ENCODE results near the gene PLB1. TPM values are rescaled to one million over a fixed set of nuclear protein-coding genes. Genes with fewer than 3 reads are reported as not detected.

The PLB1 gene
- total and polyA plus RNA-seq, 2 experiments from 2014 or later = 0.11 to 0.44 TPM

GRCh38 chr2:28543316-28544035 lies 47.6 kb downstream of the PLB1 start:
- Histone ChIP-seq H3K4me2 (ENCODE audit: unreplicated experiment) (no peak overlapping the region), H3F3A (ENCODE audit: insufficient read depth) (no peaks in the 10 kb centered on the region), H3K4me1 (ENCODE audit: insufficient read depth) (no peaks in the 10 kb centered on the region), H3K9me2 (ENCODE audit: insufficient read depth) (no peaks in the 10 kb centered on the region), H2AFZ (no peak overlapping the region), H3K79me2 (ENCODE audit: insufficient read depth) (no peaks in the 10 kb centered on the region), H3K36me3 (ENCODE audit: low read depth) (no peaks in the 10 kb centered on the region), H3K9ac (no peak overlapping the region), H3K4me3 (no peak overlapping the region), H4K20me1 (ENCODE audit: insufficient read depth) (no peaks in the 10 kb centered on the region), H3K9me3 (ENCODE audit: low read depth) (no peaks in the 10 kb centered on the region), H3K27me3 (replicated peaks; ENCODE audit: insufficient read depth) (0 out of 2 replicates have a peak, but pooled peaks cover 6% of the 10 kb centered on the region), H3K27ac (no peak overlapping the region)
- TF ChIP-seq EZH2 (IDR thresholded peaks at IDR 0.05; ENCODE audit: insufficient read depth, poor library complexity, severe bottlenecking) = no peak
- in situ Hi-C loops (cut with MboI) = no loop called here
- WGBS, 2 experiments (ENCODE audit: low coverage in 1 of 2, low lambda C conversion rate in 2 of 2, missing lambda C conversion rate in 2 of 2) = 67 to 69% methylated on average over 20 of the region's 20 CpGs
- DNase-seq = peak; percentile 29

GRCh38 chr2:28544036-28544346 lies 48.1 kb downstream of the PLB1 start:
- Histone ChIP-seq H4K20me1 (ENCODE audit: insufficient read depth) (no peaks in the 10 kb centered on the region), H3K4me2 (ENCODE audit: unreplicated experiment) (no peak overlapping the region), H3K36me3 (ENCODE audit: low read depth) (no peaks in the 10 kb centered on the region), H3F3A (ENCODE audit: insufficient read depth) (no peaks in the 10 kb centered on the region), H3K79me2 (ENCODE audit: insufficient read depth) (no peaks in the 10 kb centered on the region), H3K4me1 (ENCODE audit: insufficient read depth) (no peaks in the 10 kb centered on the region), H3K9me3 (ENCODE audit: low read depth) (no peaks in the 10 kb centered on the region), H3K27ac (no peak overlapping the region), H3K4me3 (no peak overlapping the region), H3K27me3 (replicated peaks; ENCODE audit: insufficient read depth) (0 out of 2 replicates have a peak, but pooled peaks cover 6% of the 10 kb centered on the region), H3K9ac (no peak overlapping the region), H2AFZ (no peak overlapping the region), H3K9me2 (ENCODE audit: insufficient read depth) (no peaks in the 10 kb centered on the region)
- 34 to 46% methylated on average over 5 of the region's 5 CpGs for WGBS, 2 experiments (ENCODE audit: low coverage in 1 of 2, low lambda C conversion rate in 2 of 2, missing lambda C conversion rate in 2 of 2)
- in situ Hi-C loops (cut with MboI) = no loop called here
- DNase-seq = no peak
- no peak for TF ChIP-seq EZH2phosphoT487 (IDR thresholded peaks at IDR 0.05; ENCODE audit: insufficient read depth, low read depth)
- TF ChIP-seq EZH2 (IDR thresholded peaks at IDR 0.05; ENCODE audit: insufficient read depth, poor library complexity, severe bottlenecking) = no peak

DNA sequence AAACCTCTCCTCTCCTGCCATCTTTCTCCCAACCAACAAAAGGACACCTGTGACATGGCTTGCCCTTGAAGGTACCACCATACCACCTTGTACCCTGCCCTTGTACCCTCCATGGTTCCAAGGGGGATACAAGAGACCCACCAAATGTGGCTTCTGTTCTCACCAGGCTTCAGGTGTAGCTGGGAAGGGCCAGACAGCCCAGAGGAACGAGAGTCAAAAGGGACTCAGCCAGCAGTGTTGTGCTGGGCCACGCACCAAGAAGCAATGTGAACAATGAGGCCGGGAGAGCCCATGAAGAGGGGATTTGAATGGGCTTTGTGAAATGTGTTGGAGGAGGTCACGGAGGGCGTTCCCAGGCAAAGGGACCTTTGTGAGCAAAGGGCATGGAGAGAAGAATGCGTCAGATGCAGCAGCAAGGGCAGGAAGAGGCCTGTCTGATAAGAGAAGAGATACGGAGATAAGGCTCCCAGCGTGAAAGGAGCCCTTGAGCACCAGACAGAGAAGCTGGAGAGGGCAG lies 48.6 kb downstream of the PLB1 start:
- H3K4me2 ChIP-seq (ENCODE audit: unreplicated experiment) = no peak overlapping the region
- no peaks in the 10 kb centered on the region for H3F3A ChIP-seq (ENCODE audit: insufficient read depth)
- H3K9me3 ChIP-seq (ENCODE audit: low read depth) = no peaks in the 10 kb centered on the region
- H3K9me2 ChIP-seq (ENCODE audit: insufficient read depth) = no peaks in the 10 kb centered on the region
- H4K20me1 ChIP-seq (ENCODE audit: insufficient read depth) = no peaks in the 10 kb centered on the region
- H3K27ac ChIP-seq = no peak overlapping the region
- in situ Hi-C loops (cut with MboI) = no loop called here
- no peak for DNase-seq
- no peaks in the 10 kb centered on the region for H3K79me2 ChIP-seq (ENCODE audit: insufficient read depth)
- H3K36me3 ChIP-seq (ENCODE audit: low read depth) = no peaks in the 10 kb centered on the region
- 0 out of 2 replicates have a peak, but pooled peaks cover 6% of the 10 kb centered on the region for H3K27me3 ChIP-seq (replicated peaks; ENCODE audit: insufficient read depth)
- H3K4me1 ChIP-seq (ENCODE audit: insufficient read depth) = no peaks in the 10 kb centered on the region
- H3K4me3 ChIP-seq = no peak overlapping the region
- no peak overlapping the region for H2AFZ ChIP-seq
- no peak for TF ChIP-seq EZH2phosphoT487 (IDR thresholded peaks at IDR 0.05; ENCODE audit: insufficient read depth, low read depth)
- TF ChIP-seq EZH2 (IDR thresholded peaks at IDR 0.05; ENCODE audit: insufficient read depth, poor library complexity, severe bottlenecking) = no peak
- H3K9ac ChIP-seq = no peak overlapping the region
- 63 to 65% methylated on average over 8 of the region's 8 CpGs for WGBS, 2 experiments (ENCODE audit: low coverage in 1 of 2, low lambda C conversion rate in 2 of 2, missing lambda C conversion rate in 2 of 2)

- no peak overlapping the region for H2AFZ ChIP-seq
- no peaks in the 10 kb centered on the region for H4K20me1 ChIP-seq (ENCODE audit: insufficient read depth)
- H3K4me1 ChIP-seq (ENCODE audit: insufficient read depth) = no peaks in the 10 kb centered on the region
- H3F3A ChIP-seq (ENCODE audit: insufficient read depth) = no peaks in the 10 kb centered on the region
- H3K36me3 ChIP-seq (ENCODE audit: low read depth) = no peaks in the 10 kb centered on the region
- no peak for TF ChIP-seq EZH2phosphoT487 (IDR thresholded peaks at IDR 0.05; ENCODE audit: insufficient read depth, low read depth)
- no peak for TF ChIP-seq EZH2 (IDR thresholded peaks at IDR 0.05; ENCODE audit: insufficient read depth, poor library complexity, severe bottlenecking)
- H3K9ac ChIP-seq = no peak overlapping the region
- H3K9me2 ChIP-seq (ENCODE audit: insufficient read depth) = no peaks in the 10 kb centered on the region
- no peak overlapping the region for H3K27ac ChIP-seq
- H3K27me3 ChIP-seq (replicated peaks; ENCODE audit: insufficient read depth) = 0 out of 2 replicates have a peak, but pooled peaks cover 6% of the 10 kb centered on the region
- no peaks in the 10 kb centered on the region for H3K9me3 ChIP-seq (ENCODE audit: low read depth)
- in situ Hi-C loops (cut with MboI) = no loop called here
- DNase-seq = no peak
- H3K4me2 ChIP-seq (ENCODE audit: unreplicated experiment) = no peak overlapping the region
- WGBS, 2 experiments (ENCODE audit: low coverage in 1 of 2, low lambda C conversion rate in 2 of 2, missing lambda C conversion rate in 2 of 2) = 63 to 65% methylated on average over 18 of the region's 18 CpGs
- H3K4me3 ChIP-seq = no peak overlapping the region
- no peaks in the 10 kb centered on the region for H3K79me2 ChIP-seq (ENCODE audit: insufficient read depth)
Observed at GRCh38 chr2:28544922-28545589, 49.2 kb downstream of the PLB1 start.
